Progenitor cell of endocrine pancreas (in vitro differentiated cells): ENCODE data around the gene RAPGEF1. TPM values are rescaled to one million over a fixed set of nuclear protein-coding genes. Genes with fewer than 3 reads are reported as not detected.
"Not testable (repeated sequence)": the region's sequence is repeated elsewhere in the genome, so short reads cannot be mapped to it uniquely, and the experiment has no call there.

Source experiments
- DNase-seq: peaks from one replicate; pipeline ENCODE4 v3.0.0; 2021; ENCODE audit warnings: low spot score; ENCODE audit not compliant: unreplicated experiment
- H3K27ac Mint-ChIP-seq: 2 replicates; pipeline ENCODE4 v1.8.0; 2021; ENCODE audit warnings: mild to moderate bottlenecking, moderate library complexity, mixed read lengths
- H3K27me3 Mint-ChIP-seq: 2 replicates; pipeline ENCODE4 v1.8.0; 2021; ENCODE audit warnings: mixed read lengths
- H3K36me3 Mint-ChIP-seq: 2 replicates; pipeline ENCODE4 v1.8.0; 2022; ENCODE audit warnings: mixed read lengths; ENCODE audit not compliant: insufficient read depth
- H3K4me1 Mint-ChIP-seq: 2 replicates; pipeline ENCODE4 v1.8.0; 2021; ENCODE audit warnings: low read depth, mixed read lengths
- H3K4me3 Mint-ChIP-seq: 2 replicates; pipeline ENCODE4 v1.8.0; 2021; ENCODE audit warnings: low read depth, mild to moderate bottlenecking, moderate library complexity, mixed read lengths
- H3K9me3 Mint-ChIP-seq: 2 replicates; pipeline ENCODE4 v1.8.0; 2021; ENCODE audit warnings: low read depth, mixed read lengths
- total RNA-seq: library from RNA; stranded (reverse); gene quantifications from 2 replicates; pipeline ENCODE4 v1.2.1, GENCODE V29; 2021
- TF ChIP-seq, protein P1 (sequence below): fragments of 200-600 bp; sonication (generic); IDR thresholded peaks from one replicate; pipeline ENCODE4 v1.5.0; 2021; ENCODE audit warnings: antibody characterized with exemption, mild to moderate bottlenecking; ENCODE audit not compliant: unreplicated experiment

Gene RAPGEF1
- total RNA-seq, 1 donor from 2014 or later, result 57.3 TPM

- H3K27me3 Mint-ChIP-seq, result peaks cover 15% of the 10 kb centered on the region
- H3K27ac Mint-ChIP-seq, result no peak overlapping the region
- H3K4me1 Mint-ChIP-seq, result peaks cover 3% of the 10 kb centered on the region
- H3K9me3 Mint-ChIP-seq, result no peaks in the 10 kb centered on the region
- H3K4me3 Mint-ChIP-seq, result no peak overlapping the region
- DNase-seq, result no peak
- no peaks in the 10 kb centered on the region for H3K36me3 Mint-ChIP-seq
- TF ChIP-seq, protein P1, sequence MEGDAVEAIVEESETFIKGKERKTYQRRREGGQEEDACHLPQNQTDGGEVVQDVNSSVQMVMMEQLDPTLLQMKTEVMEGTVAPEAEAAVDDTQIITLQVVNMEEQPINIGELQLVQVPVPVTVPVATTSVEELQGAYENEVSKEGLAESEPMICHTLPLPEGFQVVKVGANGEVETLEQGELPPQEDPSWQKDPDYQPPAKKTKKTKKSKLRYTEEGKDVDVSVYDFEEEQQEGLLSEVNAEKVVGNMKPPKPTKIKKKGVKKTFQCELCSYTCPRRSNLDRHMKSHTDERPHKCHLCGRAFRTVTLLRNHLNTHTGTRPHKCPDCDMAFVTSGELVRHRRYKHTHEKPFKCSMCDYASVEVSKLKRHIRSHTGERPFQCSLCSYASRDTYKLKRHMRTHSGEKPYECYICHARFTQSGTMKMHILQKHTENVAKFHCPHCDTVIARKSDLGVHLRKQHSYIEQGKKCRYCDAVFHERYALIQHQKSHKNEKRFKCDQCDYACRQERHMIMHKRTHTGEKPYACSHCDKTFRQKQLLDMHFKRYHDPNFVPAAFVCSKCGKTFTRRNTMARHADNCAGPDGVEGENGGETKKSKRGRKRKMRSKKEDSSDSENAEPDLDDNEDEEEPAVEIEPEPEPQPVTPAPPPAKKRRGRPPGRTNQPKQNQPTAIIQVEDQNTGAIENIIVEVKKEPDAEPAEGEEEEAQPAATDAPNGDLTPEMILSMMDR, result no peak
Observed at GRCh38 chr9:131757549-131757948, 17.7 kb upstream of the RAPGEF1 start.

GRCh38 chr9:131755541-131756198, 15.8 kb upstream of the RAPGEF1 start:
- TF ChIP-seq, protein P1, result peak; percentile 84
- H3K4me3 Mint-ChIP-seq, result no peak overlapping the region
- H3K36me3 Mint-ChIP-seq, result no peaks in the 10 kb centered on the region
- peak; percentile 81 for DNase-seq
- peaks cover 3% of the 10 kb centered on the region for H3K4me1 Mint-ChIP-seq
- peak overlapping the region; percentile 87 for H3K27ac Mint-ChIP-seq
- H3K27me3 Mint-ChIP-seq, result peaks cover 15% of the 10 kb centered on the region
- no peaks in the 10 kb centered on the region for H3K9me3 Mint-ChIP-seq

- Mint-ChIP-seq H3K27ac (peak overlapping the region; percentile 45), H3K4me3 (no peak overlapping the region)
Observed at GRCh38 chr9:131754846-131755245, 15.0 kb upstream of the RAPGEF1 start.

DNA sequence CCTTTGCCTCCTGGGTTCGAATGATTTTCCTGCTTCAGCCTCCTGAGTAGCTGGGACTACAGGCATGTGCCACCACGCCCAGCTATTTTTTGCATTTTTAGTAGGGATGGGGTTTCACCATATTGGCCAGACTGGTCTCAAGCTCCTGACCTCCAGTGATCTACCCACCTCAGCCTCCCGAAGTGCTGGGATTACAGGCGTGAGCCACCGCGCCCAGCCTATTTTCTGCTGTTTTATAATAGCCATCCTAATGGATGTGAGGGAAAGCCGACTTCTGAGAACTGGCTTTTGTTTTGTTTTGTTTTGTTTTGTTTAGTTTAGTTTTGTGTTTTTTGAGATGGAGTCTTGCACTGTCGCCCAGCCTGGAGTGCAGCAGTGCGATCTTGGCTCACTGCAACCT, 13.9 kb upstream of the RAPGEF1 start:
- H3K27ac Mint-ChIP-seq, DNase-seq, H3K9me3 Mint-ChIP-seq, H3K4me3 Mint-ChIP-seq, H3K4me1 Mint-ChIP-seq, H3K36me3 Mint-ChIP-seq: not testable (repeated sequence)
- H3K27me3 Mint-ChIP-seq, result peaks cover 16% of the 10 kb centered on the region

More at GRCh38 chr9:131754846-131755245, 15.0 kb upstream of the RAPGEF1 start:
- H3K36me3 Mint-ChIP-seq, result no peaks in the 10 kb centered on the region
- H3K27me3 Mint-ChIP-seq, result peaks cover 18% of the 10 kb centered on the region
- DNase-seq, result no peak
- peaks cover 3% of the 10 kb centered on the region for H3K4me1 Mint-ChIP-seq
- TF ChIP-seq, protein P1, result no peak
- no peaks in the 10 kb centered on the region for H3K9me3 Mint-ChIP-seq

DNA sequence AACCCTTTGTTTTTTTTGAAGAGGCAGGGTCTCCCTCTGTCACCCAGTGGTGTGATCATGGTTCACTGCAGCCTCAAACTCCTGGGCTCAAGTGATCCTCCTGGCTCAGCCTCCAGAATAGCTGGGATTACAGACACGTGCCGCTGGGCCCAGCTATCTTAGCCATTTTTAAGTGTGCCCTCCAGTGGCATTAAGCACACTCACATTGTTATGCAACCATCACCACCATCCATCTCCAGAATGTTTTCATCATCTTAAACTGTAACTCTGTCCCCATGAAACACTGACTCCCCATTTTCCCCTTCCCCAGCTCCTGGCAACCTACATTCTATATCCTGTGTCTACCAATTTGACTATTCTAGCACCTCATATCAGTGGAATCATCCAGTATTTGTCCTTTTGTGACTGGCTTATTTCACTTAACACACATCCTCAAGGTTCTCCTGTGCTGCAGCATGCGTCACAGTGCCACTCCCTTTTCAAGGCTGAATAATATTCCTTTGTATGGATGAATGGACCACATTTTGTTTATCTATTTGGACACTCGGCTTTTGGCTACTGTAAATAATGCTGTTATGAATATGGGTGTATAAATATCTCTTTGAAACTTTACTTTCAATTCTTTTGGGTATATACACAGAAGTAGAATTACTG, 12.5 kb upstream of the RAPGEF1 start:
- H3K4me3 Mint-ChIP-seq, result no peak overlapping the region
- H3K9me3 Mint-ChIP-seq, result no peaks in the 10 kb centered on the region
- TF ChIP-seq, protein P1, result no peak
- H3K27me3 Mint-ChIP-seq, result peaks cover 7% of the 10 kb centered on the region
- no peak overlapping the region for H3K27ac Mint-ChIP-seq
- H3K36me3 Mint-ChIP-seq, result no peaks in the 10 kb centered on the region
- DNase-seq, result no peak
- peaks cover 3% of the 10 kb centered on the region for H3K4me1 Mint-ChIP-seq
